ENCODE results near the gene MAK.
"Not testable (repeated sequence)": the region's sequence is repeated elsewhere in the genome, so short reads cannot be mapped to it uniquely, and the experiment has no call there.

DNA sequence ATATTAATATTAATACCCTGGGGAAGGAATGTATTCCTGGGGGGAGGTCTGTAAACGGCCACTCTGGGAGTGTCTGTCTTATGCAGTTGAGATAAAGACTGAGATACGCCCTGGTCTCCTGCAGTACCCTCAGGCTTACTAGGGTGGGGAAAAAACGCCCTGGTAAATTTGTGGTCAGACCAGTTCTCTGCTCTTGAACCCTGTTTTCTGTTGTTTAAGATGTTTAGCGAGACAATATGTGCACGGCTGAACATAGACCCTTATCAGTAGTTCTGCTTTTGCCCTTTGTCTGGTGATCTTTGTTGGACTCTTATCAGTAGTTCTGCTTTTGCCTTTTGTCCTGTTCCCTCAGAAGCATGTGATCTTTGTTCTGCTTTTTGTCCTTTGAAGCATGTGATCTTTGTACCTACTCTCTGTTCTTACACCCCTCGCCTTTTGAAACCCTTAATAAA lies 15.5 kb upstream of the MAK start:
- not testable (repeated sequence) for TF ChIP-seq POLR2A (IDR thresholded peaks at IDR 0.05; ENCODE audit: low read depth, low read length); TAF1 (IDR thresholded peaks at IDR 0.05; ENCODE audit: borderline replicate concordance, low read depth, low read length); POLR2AphosphoS5 (IDR thresholded peaks at IDR 0.05; ENCODE audit: low read depth, low read length)
